NB4 (cell line): ENCODE measurements around the gene SMAD5.

Experiments
- DNase-seq: peaks from one replicate; pipeline ENCODE4 v3.0.0; 2010; ENCODE audit warnings: low read depth
- H3K4me3 ChIP-seq: one replicate; pipeline ENCODE4 v1.5.1; 2011; ENCODE audit warnings: mild to moderate bottlenecking, low read depth, low read length, moderate library complexity
- CTCF ChIP-seq: IDR thresholded peaks from one replicate; pipeline ENCODE4 v1.5.1; 2012; ENCODE audit warnings: low read depth, low read length
- MAX ChIP-seq: IDR thresholded peaks from 2 replicates; pipeline ENCODE4 v1.6.1; 2011; ENCODE audit warnings: low read depth, low read length
- MYC ChIP-seq: IDR thresholded peaks from 2 replicates; pipeline ENCODE4 v1.6.1; 2011; ENCODE audit warnings: low read depth, low read length
- POLR2A ChIP-seq: IDR thresholded peaks from 2 replicates; pipeline ENCODE4 v1.6.1; 2011; ENCODE audit warnings: mild to moderate bottlenecking; ENCODE audit not compliant: insufficient read length; ENCODE audit errors: extremely low read depth

SMAD5 gene

GRCh38 chr5:136188859-136189258 is 56.2 kb downstream of the SMAD5 start:
- TF ChIP-seq MAX (no peak), MYC (no peak), CTCF (no peak)
- no peak for DNase-seq
- H3K4me3 ChIP-seq = no peak overlapping the region

- DNase-seq = no peak
- TF ChIP-seq POLR2A (no peak), MYC (no peak), MAX (no peak), CTCF (no peak)
These were observed 57.6 kb downstream of the SMAD5 start for GRCh38 chr5:136190091-136190720.

GRCh38 chr5:136190904-136191303 is 58.3 kb downstream of the SMAD5 start:
- DNase-seq = no peak
- no peak overlapping the region for H3K4me3 ChIP-seq
- no peak for TF ChIP-seq CTCF
- TF ChIP-seq MAX = no peak
- TF ChIP-seq POLR2A = no peak
- TF ChIP-seq MYC = no peak

More at GRCh38 chr5:136190091-136190720, 57.6 kb downstream of the SMAD5 start:
- H3K4me3 ChIP-seq = no peak overlapping the region

- DNase-seq = peak; percentile 22
- no peak overlapping the region for H3K4me3 ChIP-seq
- no peak for TF ChIP-seq CTCF
- no peak for TF ChIP-seq MYC
- TF ChIP-seq POLR2A = no peak
- no peak for TF ChIP-seq MAX
These were observed 58.8 kb downstream of the SMAD5 start for GRCh38 chr5:136191304-136192014.

GRCh38 chr5:136192015-136192525 is 59.4 kb downstream of the SMAD5 start:
- TF ChIP-seq POLR2A (no peak), MAX (no peak), CTCF (no peak), MYC (no peak)
- H3K4me3 ChIP-seq = no peak overlapping the region
- no peak for DNase-seq
